Gastrocnemius medialis (tissue), 4 donors: ENCODE results near the gene ASZ1.

ENCODE experiments used
- CTCF ChIP-seq, 5 experiments: fragments of 450-650 bp in 3 of 5; fragments of 200-600 bp in 2 of 5; sonication (generic) in 2 of 5; IDR thresholded peaks in 4 of 5; conservative IDR thresholded peaks in 1 of 5; 1 replicate in 4 of 5; 2 replicates in 1 of 5; pipeline ENCODE4 v1.5.1; 2016 to 2019; ENCODE audit warnings: antibody characterized with exemption in 5 of 5, mild to moderate bottlenecking in 3 of 5, moderate library complexity in 3 of 5
- POLR2A ChIP-seq, 2 donors: fragments of 450-650 bp; IDR thresholded peaks; one replicate each; pipeline ENCODE4 v1.6.1; 2017; ENCODE audit warnings: antibody characterized with exemption in 2 of 2, mild to moderate bottlenecking in 2 of 2, moderate library complexity in 2 of 2

- TF ChIP-seq CTCF (IDR thresholded peaks at IDR 0.05 in 4 of 5, conservative IDR thresholded peaks at IDR 0.05 in 1 of 5) (no peak), POLR2A (IDR thresholded peaks at IDR 0.05) (no peak)
These were observed 103.2 kb downstream of the ASZ1 start for GRCh38 chr7:117323851-117324711.
